ENCODE results near the gene GABRR1. TPM values are rescaled to one million over a fixed set of nuclear protein-coding genes. Genes with fewer than 3 reads are reported as not detected.

Gene GABRR1
- total RNA-seq, 1 experiment from 2014 or later, result 0.33 TPM

- no peak overlapping the region for H2BK12ac ChIP-seq (ENCODE audit: insufficient read length, low read depth, low read length)
- H4K20me1 ChIP-seq (ENCODE audit: control insufficient read depth, insufficient read depth, insufficient read length), result no peaks in the 10 kb centered on the region
- no peak overlapping the region for H3K4me3 Mint-ChIP-seq
- no peak overlapping the region for H3K18ac ChIP-seq (ENCODE audit: insufficient read length, low read depth, low read length)
- no peaks in the 10 kb centered on the region for H3K27me3 ChIP-seq (ENCODE audit: insufficient read depth, low read length)
- no peak overlapping the region for H4K8ac ChIP-seq (replicated peaks; ENCODE audit: insufficient read length, low read depth, low read length)
- DNase-seq, result no peak
- no peak overlapping the region for H2BK120ac ChIP-seq (ENCODE audit: low read depth, low read length, poor library complexity, severe bottlenecking)
- 0 out of 4 replicates have a peak, but pooled peaks cover 0 to 4% of the 10 kb centered on the region in 2 experiments for H3K4me1 Mint-ChIP-seq
- no peak overlapping the region for H2BK20ac ChIP-seq (ENCODE audit: low read depth, low read length, poor library complexity, severe bottlenecking)
- H3K23me2 ChIP-seq (ENCODE audit: insufficient read length, low read depth, low read length, poor library complexity, severe bottlenecking), result no peaks in the 10 kb centered on the region
- no peak overlapping the region for H2BK5ac ChIP-seq (ENCODE audit: insufficient read length, low read length)
- no peak overlapping the region for H3K4me2 ChIP-seq (ENCODE audit: insufficient read depth, insufficient read length, low read length)
- H3K4ac ChIP-seq (ENCODE audit: low read depth, low read length), result no peak overlapping the region
- H3K9me3 ChIP-seq (ENCODE audit: control insufficient read depth, low read depth, low read length), result no peaks in the 10 kb centered on the region
- no peak overlapping the region for H3K9ac ChIP-seq (ENCODE audit: extremely low read depth, insufficient read length, low read length)
- H4K5ac ChIP-seq (ENCODE audit: insufficient read length, low read depth, low read length), result no peak overlapping the region
- peaks cover 0 to 3% of the 10 kb centered on the region in 2 experiments; a peak in 1 of 5 replicates for H3K9me3 Mint-ChIP-seq
- TF ChIP-seq CTCF (conservative IDR thresholded peaks at IDR 0.05), result no peak
- no CpG with 5 or more reads among the region's 7 CpGs for WGBS (ENCODE audit: extremely low coverage, insufficient read length, low lambda C conversion rate)
- H3K14ac ChIP-seq (ENCODE audit: insufficient read depth, low read length), result no peak overlapping the region
- no peaks in the 10 kb centered on the region for H3K79me1 ChIP-seq (ENCODE audit: insufficient read depth, low read depth, low read length, poor library complexity, severe bottlenecking)
- H3K79me2 ChIP-seq (ENCODE audit: insufficient read depth, low read length), result no peaks in the 10 kb centered on the region
- H3K36me3 Mint-ChIP-seq (ENCODE audit: insufficient read depth in 1 of 3, low read depth in 3 of 3), result no peaks in the 10 kb centered on the region; a peak in 1 of 7 replicates
- peaks cover 2% of the 10 kb centered on the region for H3K27me3 Mint-ChIP-seq (ENCODE audit: low read depth)
- H3K56ac ChIP-seq (ENCODE audit: insufficient read length, low read depth, low read length), result no peak overlapping the region
- no peak overlapping the region for H3T11ph ChIP-seq (ENCODE audit: low read length)
- no peak overlapping the region for H2AK5ac ChIP-seq (ENCODE audit: insufficient read length, low read length)
- no peak overlapping the region for H2BK15ac ChIP-seq (ENCODE audit: low read depth, low read length)
- no peak overlapping the region for H4K91ac ChIP-seq (ENCODE audit: insufficient read length, low read depth, low read length)
- no peak overlapping the region for H3K27ac ChIP-seq (ENCODE audit: insufficient read length, low read depth, low read length)
- H3K4me1 ChIP-seq (ENCODE audit: insufficient read depth, low read length), result no peaks in the 10 kb centered on the region
- no peak overlapping the region; a peak in 1 of 7 replicates for H3K27ac Mint-ChIP-seq
- no peak overlapping the region for H3K23ac ChIP-seq (ENCODE audit: insufficient read length, low read depth, low read length)
- H2AFZ ChIP-seq (ENCODE audit: low read length), result no peak overlapping the region
These were observed 33.1 kb upstream of the GABRR1 start for GRCh38 chr6:89250239-89250638.
